Measurements from ENCODE around the gene SMIM43.
"Not testable (repeated sequence)": the region's sequence is repeated elsewhere in the genome, so short reads cannot be mapped to it uniquely, and the experiment has no call there.

The SMIM43 gene

DNA sequence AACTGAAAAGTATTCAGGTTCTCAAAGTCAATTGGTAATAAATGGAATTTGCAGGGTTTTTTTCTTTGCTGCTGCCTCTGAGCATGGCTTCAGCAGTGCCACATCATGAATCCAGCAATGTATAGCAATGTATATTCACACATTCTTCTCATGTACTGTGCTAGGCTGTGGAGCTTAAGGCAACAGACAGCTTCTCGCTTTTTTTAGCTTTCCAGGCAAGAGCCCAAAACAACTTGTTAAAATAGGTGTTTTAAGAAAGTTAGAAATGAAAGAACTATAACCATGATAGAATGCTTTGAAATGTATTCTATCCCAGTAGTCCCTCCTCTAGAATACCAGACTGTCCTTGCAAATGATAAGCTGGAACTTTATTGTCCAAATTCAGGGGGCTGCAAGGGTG, 30.4 kb downstream of the SMIM43 start:
- no peak for DNase-seq

DNA sequence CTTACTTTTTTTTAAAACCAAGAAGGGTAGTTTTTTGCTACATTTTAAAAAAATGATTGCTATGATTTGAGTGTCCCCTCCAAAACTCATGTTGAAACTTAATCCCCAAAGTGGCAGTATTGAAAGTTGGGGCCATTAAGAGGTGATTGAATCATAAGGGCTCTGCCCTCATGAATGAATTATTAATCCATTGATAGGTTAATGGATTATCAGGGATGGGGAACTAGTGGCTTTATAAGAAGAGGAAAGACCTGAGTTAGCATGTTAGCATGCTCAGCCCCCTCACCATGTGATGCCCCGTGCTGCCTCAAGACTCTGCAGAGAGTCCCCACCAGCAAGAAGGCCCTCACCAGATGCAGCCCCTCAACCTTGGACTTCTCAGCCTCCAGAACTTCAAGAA, 31.0 kb downstream of the SMIM43 start:
- no peak for DNase-seq

DNA sequence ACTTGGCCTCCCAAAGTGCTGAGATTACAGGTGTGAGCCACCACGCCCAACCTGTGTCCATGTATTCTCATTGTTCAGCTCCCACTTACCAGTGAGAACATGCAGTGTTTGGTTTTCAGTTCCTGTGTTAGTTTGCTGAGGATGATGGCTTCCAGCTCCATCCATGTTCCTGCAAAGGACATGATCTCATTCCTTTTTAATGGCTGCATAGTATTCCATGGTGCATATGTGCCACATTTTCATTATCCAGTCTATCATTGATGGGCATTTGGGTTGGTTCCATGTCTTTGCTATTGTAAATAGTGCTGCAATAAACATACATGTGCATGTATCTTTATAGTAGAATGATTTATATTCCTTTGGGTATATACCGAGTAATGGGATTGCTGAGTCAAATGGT, 35.2 kb downstream of the SMIM43 start:
- not testable (repeated sequence) for DNase-seq

DNA sequence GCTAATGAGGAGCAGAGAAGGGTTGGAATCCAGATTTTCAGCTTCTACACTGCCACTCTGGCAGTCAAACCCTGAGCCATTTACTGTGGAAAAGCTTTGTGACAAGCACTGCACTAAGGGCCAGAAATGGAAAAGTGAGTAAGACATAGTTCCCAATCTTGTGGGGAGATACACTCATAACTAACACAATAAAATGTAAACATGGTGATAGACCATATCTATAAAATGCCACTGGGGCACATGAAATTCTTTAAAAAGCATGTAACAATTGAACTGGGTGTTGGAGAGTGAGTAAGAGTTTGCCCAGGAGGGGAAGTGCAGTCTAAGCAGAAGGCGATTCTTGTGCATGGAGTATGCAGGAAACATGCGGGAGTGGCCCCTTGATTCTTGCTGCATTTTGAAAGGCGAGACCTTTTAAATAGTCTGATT, 36.2 kb downstream of the SMIM43 start:
- DNase-seq = no peak

DNA sequence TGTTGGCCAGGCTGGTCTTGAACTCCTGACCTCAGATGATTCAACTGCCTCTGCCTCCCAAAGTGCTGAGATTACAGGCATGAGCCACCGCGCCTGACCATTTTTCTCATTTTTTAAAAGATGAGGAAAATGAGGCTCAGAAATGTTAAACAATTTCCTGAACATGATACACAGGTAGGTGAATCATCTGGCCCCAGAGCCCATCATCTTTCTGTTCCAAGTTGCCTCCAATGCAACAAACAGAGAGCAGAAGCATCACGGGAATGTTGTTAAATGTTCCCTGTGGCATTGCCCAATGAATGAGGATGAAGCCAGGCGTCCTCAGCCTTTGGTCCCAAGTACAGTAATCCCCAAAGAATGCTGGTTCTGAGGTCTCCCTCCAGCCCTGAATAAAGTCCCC, 36.9 kb downstream of the SMIM43 start:
- DNase-seq = no peak

DNA sequence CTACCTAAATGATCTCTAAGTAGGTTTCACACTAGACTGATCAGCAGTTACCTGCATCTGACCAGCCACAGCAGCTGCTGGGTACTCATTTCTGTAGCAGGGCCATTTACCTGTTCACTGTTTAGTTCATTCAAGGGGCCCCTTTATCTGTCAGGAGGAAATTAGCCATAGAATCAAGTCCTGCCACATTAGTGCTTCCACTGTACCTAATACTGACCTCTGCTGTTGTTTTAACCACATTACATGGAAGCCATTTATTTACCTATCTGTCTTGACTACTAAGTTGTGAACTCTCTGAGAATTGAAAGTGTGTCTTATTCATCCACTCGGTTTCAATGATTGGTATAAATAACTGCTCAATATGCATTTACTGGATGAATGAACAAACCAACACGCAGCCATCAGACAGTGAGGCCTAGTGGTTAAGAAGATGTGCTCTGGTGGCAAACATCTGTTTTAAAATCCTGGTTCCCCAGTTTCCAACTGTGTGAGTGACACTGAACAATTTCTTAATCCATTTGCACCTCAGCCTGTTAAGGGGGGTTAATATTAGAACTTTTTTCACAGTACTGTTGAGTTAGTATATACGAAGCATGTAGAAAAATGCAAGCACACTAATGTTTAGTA, 38.2 kb downstream of the SMIM43 start:
- peak in 2 of 6 experiments; percentile 26 to 31 for DNase-seq

DNA sequence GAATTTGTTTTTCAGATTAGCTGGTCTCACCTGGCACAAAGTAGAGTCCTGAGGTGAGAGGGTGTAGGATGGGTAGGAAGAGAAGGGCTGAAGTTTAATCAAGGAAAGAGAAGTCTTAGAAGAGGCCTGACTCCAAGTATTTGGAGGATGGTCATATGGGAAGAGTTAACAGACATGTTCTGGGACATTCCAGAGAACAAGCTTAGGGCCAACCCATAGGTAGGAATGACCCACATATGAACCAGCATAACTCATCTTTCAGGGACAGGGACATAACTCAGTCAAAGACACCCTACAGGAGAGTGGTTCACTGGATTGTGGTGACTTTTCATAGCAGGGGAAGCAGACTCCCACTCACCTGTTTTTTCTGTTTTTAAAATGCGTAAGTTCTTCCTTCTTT, 40.3 kb downstream of the SMIM43 start:
- DNase-seq = no peak

DNA sequence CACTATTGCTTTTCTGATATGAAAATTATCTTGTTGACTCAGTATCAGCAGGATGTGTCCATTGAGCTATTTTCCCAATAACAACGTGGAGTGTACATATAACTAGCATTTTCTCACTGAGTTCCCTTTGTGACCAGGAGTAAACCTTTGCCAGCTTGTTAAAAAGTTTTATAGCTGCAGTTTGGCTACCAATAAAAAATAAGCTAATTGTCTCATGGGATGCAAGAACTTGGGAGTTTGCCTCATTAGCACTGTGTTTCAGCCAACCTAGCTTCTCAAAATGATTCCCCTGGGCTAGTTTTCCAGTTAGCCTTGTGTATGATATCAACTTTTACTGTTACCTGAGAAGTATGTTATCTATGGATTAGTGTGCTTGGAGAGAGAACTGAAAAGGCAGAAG, 43.3 kb downstream of the SMIM43 start:
- no peak for DNase-seq

DNA sequence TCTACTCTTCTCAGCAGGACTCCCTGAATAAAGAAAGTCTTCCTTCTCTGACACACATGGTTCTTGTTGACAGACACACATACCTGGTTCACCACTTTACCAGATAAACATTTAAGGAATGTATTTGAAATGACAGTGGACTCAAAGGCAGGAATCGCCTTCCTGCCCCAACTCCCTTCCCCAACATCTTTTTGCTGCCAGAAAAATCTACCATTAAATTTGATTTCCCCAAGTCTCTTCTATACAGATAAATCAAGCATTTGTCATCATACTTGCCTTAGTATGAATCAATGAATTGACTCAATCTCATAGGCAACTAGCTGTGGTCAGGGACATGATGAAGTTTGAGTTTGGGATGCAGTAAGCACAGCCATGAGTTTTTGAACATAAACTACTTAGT, 44.9 kb downstream of the SMIM43 start:
- no peak for DNase-seq

DNA sequence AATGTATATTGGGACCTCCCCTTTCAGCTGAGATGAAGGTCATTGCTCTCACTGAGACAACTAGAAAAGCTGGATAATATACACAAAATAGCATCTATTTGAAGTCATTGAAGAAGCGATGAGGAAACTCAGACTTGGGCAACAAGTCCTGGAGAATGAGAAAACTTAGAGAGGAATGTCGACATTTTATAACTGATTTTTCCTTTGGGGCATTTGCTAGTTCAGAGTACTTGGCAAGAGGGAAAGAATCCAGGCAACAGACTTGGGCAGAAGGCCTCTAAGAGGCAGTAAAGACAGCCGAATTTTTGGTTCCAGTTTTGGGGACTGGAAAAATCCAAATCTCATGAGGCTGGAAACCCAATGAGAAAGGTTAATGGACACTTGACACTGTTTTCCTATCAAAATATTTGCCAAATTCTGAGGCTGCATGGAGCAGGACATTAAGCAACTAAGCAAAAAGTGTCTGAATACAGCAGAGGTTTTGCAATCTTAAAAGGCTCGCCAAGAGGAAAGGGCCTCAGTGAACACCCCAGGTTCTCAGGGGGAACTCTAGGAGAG, 47.2 kb downstream of the SMIM43 start:
- DNase-seq = no peak

DNA sequence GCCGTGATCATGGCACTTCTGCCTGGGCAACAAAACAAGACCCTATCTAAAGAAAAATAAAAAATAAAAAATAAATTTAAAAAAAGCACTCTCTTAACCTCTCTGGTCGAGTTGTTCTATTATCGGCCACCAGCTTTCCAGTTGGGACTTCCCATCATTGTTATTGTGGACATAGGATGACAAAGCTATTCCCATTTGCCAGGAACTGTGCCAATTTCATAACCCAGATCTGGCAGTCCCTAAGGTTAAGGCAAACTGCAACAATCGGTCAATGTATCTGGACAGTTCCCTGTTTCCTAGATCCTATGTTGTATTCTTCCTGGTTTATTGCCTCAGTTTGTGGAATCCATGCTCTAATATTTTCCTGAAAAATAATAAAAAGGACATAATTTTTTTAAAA, 50.4 kb downstream of the SMIM43 start:
- no peak for DNase-seq

DNA sequence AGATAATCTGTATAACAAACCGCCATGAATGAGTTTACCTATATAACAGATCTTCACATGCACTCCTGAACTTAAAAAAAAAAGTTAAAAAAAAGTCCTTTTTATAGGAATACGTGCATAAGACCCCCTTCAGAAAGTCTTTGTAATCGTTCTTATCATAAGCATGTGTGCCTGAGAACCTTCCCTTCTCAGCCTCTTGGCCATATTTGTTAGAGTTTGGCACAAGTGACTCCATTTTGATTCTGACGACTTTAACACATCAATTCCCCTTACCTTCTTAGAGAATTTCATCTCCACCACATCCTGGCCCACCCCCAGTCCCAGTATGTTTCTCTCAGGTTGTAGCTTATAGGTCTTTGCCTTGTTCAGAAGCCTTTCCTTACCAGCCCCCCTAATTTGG, 52.2 kb downstream of the SMIM43 start:
- no peak for DNase-seq

DNA sequence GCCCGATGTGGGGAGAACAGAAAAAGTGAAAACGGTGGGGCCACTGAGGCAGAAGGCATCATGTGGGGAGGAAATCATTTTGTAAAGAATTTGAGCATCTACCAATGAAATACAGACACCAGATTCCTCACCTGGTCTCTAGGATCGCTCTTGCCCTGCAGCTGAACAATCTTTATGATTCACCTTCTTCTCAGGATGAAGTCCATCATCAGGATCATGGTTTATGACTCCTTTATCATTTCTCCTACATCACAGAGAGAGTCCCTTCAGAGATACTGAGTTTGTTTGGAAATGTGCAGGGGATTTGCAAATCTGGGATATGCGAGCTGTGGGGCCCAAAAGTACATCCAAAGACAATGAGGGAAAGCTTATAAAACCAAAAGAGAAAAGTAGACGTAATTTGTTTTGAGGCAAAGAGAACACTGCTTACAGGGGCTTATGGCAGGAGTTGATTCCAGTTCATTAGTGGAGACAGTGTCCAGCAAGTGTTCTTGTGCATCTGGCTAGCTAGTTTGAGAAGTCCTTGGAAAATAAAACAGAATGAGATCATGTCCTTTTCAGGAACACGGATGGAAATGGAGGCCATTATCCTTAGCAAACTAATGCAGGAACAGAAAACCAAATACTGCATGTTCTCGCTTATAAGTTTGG, 52.8 kb downstream of the SMIM43 start:
- DNase-seq = no peak

DNA sequence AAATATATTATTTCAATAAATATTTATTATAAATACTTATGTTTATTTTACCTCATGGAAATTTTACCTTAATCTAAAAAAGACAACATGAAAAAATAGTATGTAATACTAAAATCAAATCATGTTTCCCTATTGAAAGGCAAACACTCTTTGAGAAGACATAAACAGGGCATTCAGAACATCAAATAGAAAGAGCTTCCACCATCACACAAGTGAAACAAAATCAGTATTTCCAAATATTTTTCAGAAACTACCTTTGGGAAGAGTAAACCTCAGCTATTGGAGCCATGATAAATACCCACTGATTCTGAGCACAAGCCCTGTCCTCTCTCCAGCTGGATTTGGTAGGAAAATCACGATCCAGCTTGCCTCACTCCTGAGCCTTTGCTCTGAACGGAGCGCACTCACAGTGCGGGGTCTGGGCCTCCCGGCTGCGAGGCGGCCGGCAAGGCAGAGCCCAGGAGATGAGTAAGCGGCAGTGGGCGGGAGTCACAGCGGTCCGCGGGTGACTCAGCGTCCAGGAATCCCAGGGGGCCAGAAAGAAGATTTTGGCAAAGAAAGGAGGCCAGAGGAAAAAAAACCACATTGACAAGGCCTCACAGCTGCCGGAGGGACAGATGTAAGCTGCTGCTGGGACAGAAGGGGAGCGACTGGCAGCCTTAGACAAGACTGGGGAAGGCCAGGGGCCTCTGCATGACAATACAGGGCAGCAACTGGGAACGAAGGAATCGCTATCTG, 53.5 kb downstream of the SMIM43 start:
- DNase-seq = peak in 1 of 6 experiments; percentile 2

DNA sequence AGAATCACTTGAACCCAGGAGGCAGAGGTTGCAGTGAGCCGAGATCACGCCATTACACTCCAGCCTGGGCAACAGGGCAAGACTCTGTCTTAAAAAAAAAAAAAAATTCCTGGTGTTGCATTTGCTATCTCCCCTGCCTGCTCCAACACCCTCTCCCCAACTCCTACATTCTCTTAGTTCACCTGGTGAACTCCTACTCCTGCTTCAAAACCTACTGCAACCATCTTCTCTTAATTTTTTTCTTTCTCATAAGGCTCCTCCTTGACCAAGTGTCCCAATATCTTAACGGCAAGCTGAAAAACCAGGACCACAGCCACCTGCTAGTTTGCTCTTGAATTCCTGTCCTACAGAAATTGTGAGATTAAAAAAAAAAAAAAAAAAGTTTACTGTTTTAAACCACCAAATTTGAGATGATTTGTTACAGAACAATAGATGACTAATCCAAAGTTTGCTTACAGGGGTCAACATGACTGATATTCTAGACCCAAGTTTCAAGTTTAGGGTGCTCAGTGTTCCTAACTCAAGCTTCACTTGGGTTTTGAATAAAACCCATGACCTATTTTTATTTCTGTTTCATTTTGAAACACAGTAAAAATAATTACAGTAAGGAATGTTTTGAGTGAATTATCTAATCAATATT, 55.1 kb downstream of the SMIM43 start:
- DNase-seq = no peak
